Left renal pelvis (tissue), 4 donors: ENCODE data around the gene ITPRID1. TPM values are rescaled to one million over a fixed set of nuclear protein-coding genes. Genes with fewer than 3 reads are reported as not detected.

Source experiments
- DNase-seq, 4 donors: peaks; one replicate each; pipeline ENCODE4 v3.0.0-alpha.2; 2013; ENCODE audit warnings: low read depth in 4 of 4, low spot score in 3 of 4
- polyA plus RNA-seq, 4 donors: library from polyadenylated mRNA; unstranded; fragments of 120-200 nt; gene quantifications; one replicate each; pipeline ENCODE4 v1.2.1, GENCODE V29; 2013; ENCODE audit not compliant: insufficient read length in 4 of 4

Gene ITPRID1
- polyA plus RNA-seq, 4 donors = 0.11 to 0.18 TPM; not detected in 2

- DNase-seq = no peak
Measured at GRCh38 chr7:31613604-31614003, 99.7 kb downstream of the ITPRID1 start.

- no peak for DNase-seq
Measured at GRCh38 chr7:31633467-31633866, 119.6 kb downstream of the ITPRID1 start.

- DNase-seq = peak; percentile 31 to 49 (median 36)
Measured at GRCh38 chr7:31633894-31634494, 120.1 kb downstream of the ITPRID1 start.

- DNase-seq = no peak
Measured at GRCh38 chr7:31640381-31640780, 126.5 kb downstream of the ITPRID1 start.

- DNase-seq = no peak
Measured at GRCh38 chr7:31642681-31643115, 128.8 kb downstream of the ITPRID1 start.

- DNase-seq = no peak
Measured at GRCh38 chr7:31646942-31647341, 133.1 kb downstream of the ITPRID1 start.

- no peak for DNase-seq
Measured at GRCh38 chr7:31647511-31647910, 133.6 kb downstream of the ITPRID1 start.

GRCh38 chr7:31648288-31648687 lies 134.4 kb downstream of the ITPRID1 start:
- no peak for DNase-seq

- no peak for DNase-seq
Measured at GRCh38 chr7:31648880-31649279, 135.0 kb downstream of the ITPRID1 start.

GRCh38 chr7:31651234-31652062 lies 137.6 kb downstream of the ITPRID1 start:
- DNase-seq = no peak

GRCh38 chr7:31652063-31652326 lies 138.1 kb downstream of the ITPRID1 start:
- no peak for DNase-seq

GRCh38 chr7:31663072-31663471 lies 149.2 kb downstream of the ITPRID1 start:
- DNase-seq = no peak

GRCh38 chr7:31664890-31665289 lies 151.0 kb downstream of the ITPRID1 start:
- DNase-seq = no peak

GRCh38 chr7:31665546-31665945 lies 151.7 kb downstream of the ITPRID1 start:
- no peak for DNase-seq

GRCh38 chr7:31669461-31669860 lies 155.6 kb downstream of the ITPRID1 start:
- DNase-seq = no peak

GRCh38 chr7:31679574-31680305 lies 165.8 kb downstream of the ITPRID1 start:
- no peak for DNase-seq

GRCh38 chr7:31683445-31684225 lies 169.7 kb downstream of the ITPRID1 start:
- no peak for DNase-seq

GRCh38 chr7:31687024-31687748 lies 173.3 kb downstream of the ITPRID1 start, which contains the start of gene PPP1R17:
PPP1R17 (plus strand) TSS chr7:31687215; CDS start chr7:31692442, 5,227 bp downstream.
- no peak for DNase-seq

GRCh38 chr7:31688372-31688771 lies 174.5 kb downstream of the ITPRID1 start:
- no peak for DNase-seq

- no peak for DNase-seq
Measured at GRCh38 chr7:31688996-31689395, 175.1 kb downstream of the ITPRID1 start.
